Stomach (tissue), 4 donors: Measurements from ENCODE around the gene PCDH9.

Experiments used
- CTCF ChIP-seq, 7 experiments: fragments of 450-650 bp in 4 of 7; fragments of 200-600 bp in 3 of 7; sonication (generic) in 3 of 7; IDR thresholded peaks; one replicate each; pipeline ENCODE4 v1.5.1; 2016 to 2019; ENCODE audit warnings: antibody characterized with exemption in 7 of 7, control low read depth in 2 of 7, mild to moderate bottlenecking in 1 of 7
- EP300 ChIP-seq: sonication (generic); formaldehyde crosslinking; IDR thresholded peaks from one replicate; pipeline ENCODE4 v1.6.1; 2017; ENCODE audit warnings: antibody characterized with exemption
- POLR2AphosphoS5 ChIP-seq, 3 donors: sonication (generic); formaldehyde crosslinking; IDR thresholded peaks; one replicate each; pipeline ENCODE4 v1.6.1; 2016; ENCODE audit warnings: antibody characterized with exemption in 3 of 3

DNA sequence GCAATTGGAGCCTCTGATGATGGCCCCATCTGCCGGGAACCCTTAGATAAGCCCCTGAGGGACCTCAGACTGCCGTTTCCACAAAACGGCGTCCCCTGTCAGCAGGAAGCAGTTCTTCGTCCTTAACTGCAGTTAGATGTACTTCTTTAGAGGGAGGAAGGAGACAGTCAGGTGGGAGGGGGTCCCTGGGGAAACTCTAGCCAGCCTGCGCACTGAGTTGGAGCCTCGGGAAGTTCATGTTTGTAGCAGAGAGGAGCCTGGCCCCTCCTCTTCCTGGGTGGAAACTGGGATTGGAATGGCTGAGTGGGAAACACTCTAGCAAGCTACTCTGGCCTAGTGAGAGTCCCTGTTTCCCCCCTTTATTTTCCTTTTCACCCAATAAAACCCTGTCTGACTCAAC lies 612.4 kb downstream of the PCDH9 start:
- TF ChIP-seq CTCF (IDR thresholded peaks at IDR 0.05) (no peak), POLR2AphosphoS5 (IDR thresholded peaks at IDR 0.05) (no peak), EP300 (no peak)
